ENCODE results near the gene NUP210L.

GRCh38 chr1:153958111-153958960 is 196.5 kb downstream of the NUP210L start, which contains the start of gene CRTC2:
- TF ChIP-seq CTCF (IDR thresholded peaks at IDR 0.05), result no peak
- no peak for TF ChIP-seq POLR2A (IDR thresholded peaks at IDR 0.05)
- TF ChIP-seq POLR2AphosphoS5 (IDR thresholded peaks at IDR 0.05), result peak; percentile 53 to 95 (median 84)
- no peak for TF ChIP-seq EP300 (IDR thresholded peaks at IDR 0.05)

Measured in stomach (tissue), 4 donors.